HL-60 (cell line): Measurements from ENCODE around the gene ZNF385D.

ENCODE experiments used
- DNase-seq, 2 experiments: peaks; one replicate each; pipeline ENCODE4 v3.0.0-alpha.2; 2010 to 2020; ENCODE audit warnings: low read depth in 1 of 2, low spot score in 1 of 2
- H3K27ac ChIP-seq: fragments of 250-450 bp; sonication (Bioruptor Pico); replicated peaks from 2 replicates; pipeline ENCODE4 v1.5.1; 2020; ENCODE audit warnings: mild to moderate bottlenecking, moderate library complexity
- H3K27me3 ChIP-seq: fragments of 250-450 bp; sonication (Bioruptor Pico); 2 replicates; pipeline ENCODE4 v1.5.1; 2021; ENCODE audit warnings: mild to moderate bottlenecking, moderate library complexity; ENCODE audit not compliant: insufficient read depth, poor library complexity, severe bottlenecking
- H3K4me3 ChIP-seq: replicated peaks from 2 replicates; pipeline ENCODE4 v1.5.1; 2011; ENCODE audit warnings: mild to moderate bottlenecking, control low read depth, low read length; ENCODE audit not compliant: insufficient read depth
- GABPA ChIP-seq: IDR thresholded peaks from 2 replicates; pipeline ENCODE4 v1.6.1; 2012; ENCODE audit warnings: low read depth
- POLR2AphosphoS5 ChIP-seq: IDR thresholded peaks from 2 replicates; pipeline ENCODE4 v1.6.1; 2012; ENCODE audit warnings: low read depth
- SPI1 ChIP-seq: IDR thresholded peaks from 2 replicates; pipeline ENCODE4 v1.6.1; 2012; ENCODE audit warnings: low read depth, mild to moderate bottlenecking, borderline replicate concordance
- TF ChIP-seq, protein P1 (sequence below): IDR thresholded peaks from one replicate; pipeline ENCODE4 v1.5.1; 2011; ENCODE audit warnings: low read length, control low read depth, inconsistent platforms; ENCODE audit not compliant: insufficient read depth
- TF ChIP-seq, protein P2 (sequence below): IDR thresholded peaks from 2 replicates; pipeline ENCODE4 v1.6.1; 2012; ENCODE audit warnings: low read depth; ENCODE audit not compliant: insufficient replicate concordance

Gene ZNF385D

DNA sequence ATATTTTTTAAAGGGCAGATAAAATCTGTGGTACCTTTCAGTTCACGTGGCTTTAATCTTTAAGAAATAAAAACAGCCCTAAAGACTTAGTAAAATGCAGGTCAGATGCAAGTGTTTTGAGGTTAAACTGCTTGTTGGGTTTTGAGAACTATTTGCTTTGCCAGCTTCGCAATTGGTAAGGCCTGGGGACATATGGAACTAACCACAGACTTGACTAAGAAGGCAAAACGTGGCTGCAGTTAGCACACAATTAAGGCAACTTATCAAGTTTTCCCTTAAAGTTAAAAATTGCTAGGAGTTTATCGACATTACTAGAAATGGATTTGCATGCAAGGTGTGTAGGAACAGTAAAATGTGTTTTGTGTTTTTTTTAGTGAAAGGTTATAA is 206.9 kb downstream of the ZNF385D start:
- TF ChIP-seq, protein P1, sequence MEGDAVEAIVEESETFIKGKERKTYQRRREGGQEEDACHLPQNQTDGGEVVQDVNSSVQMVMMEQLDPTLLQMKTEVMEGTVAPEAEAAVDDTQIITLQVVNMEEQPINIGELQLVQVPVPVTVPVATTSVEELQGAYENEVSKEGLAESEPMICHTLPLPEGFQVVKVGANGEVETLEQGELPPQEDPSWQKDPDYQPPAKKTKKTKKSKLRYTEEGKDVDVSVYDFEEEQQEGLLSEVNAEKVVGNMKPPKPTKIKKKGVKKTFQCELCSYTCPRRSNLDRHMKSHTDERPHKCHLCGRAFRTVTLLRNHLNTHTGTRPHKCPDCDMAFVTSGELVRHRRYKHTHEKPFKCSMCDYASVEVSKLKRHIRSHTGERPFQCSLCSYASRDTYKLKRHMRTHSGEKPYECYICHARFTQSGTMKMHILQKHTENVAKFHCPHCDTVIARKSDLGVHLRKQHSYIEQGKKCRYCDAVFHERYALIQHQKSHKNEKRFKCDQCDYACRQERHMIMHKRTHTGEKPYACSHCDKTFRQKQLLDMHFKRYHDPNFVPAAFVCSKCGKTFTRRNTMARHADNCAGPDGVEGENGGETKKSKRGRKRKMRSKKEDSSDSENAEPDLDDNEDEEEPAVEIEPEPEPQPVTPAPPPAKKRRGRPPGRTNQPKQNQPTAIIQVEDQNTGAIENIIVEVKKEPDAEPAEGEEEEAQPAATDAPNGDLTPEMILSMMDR = no peak
- TF ChIP-seq, protein P2, sequence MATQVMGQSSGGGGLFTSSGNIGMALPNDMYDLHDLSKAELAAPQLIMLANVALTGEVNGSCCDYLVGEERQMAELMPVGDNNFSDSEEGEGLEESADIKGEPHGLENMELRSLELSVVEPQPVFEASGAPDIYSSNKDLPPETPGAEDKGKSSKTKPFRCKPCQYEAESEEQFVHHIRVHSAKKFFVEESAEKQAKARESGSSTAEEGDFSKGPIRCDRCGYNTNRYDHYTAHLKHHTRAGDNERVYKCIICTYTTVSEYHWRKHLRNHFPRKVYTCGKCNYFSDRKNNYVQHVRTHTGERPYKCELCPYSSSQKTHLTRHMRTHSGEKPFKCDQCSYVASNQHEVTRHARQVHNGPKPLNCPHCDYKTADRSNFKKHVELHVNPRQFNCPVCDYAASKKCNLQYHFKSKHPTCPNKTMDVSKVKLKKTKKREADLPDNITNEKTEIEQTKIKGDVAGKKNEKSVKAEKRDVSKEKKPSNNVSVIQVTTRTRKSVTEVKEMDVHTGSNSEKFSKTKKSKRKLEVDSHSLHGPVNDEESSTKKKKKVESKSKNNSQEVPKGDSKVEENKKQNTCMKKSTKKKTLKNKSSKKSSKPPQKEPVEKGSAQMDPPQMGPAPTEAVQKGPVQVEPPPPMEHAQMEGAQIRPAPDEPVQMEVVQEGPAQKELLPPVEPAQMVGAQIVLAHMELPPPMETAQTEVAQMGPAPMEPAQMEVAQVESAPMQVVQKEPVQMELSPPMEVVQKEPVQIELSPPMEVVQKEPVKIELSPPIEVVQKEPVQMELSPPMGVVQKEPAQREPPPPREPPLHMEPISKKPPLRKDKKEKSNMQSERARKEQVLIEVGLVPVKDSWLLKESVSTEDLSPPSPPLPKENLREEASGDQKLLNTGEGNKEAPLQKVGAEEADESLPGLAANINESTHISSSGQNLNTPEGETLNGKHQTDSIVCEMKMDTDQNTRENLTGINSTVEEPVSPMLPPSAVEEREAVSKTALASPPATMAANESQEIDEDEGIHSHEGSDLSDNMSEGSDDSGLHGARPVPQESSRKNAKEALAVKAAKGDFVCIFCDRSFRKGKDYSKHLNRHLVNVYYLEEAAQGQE = no peak
- TF ChIP-seq SPI1 (no peak), GABPA (no peak), POLR2AphosphoS5 (no peak)
- H3K4me3 ChIP-seq = no peak overlapping the region

DNA sequence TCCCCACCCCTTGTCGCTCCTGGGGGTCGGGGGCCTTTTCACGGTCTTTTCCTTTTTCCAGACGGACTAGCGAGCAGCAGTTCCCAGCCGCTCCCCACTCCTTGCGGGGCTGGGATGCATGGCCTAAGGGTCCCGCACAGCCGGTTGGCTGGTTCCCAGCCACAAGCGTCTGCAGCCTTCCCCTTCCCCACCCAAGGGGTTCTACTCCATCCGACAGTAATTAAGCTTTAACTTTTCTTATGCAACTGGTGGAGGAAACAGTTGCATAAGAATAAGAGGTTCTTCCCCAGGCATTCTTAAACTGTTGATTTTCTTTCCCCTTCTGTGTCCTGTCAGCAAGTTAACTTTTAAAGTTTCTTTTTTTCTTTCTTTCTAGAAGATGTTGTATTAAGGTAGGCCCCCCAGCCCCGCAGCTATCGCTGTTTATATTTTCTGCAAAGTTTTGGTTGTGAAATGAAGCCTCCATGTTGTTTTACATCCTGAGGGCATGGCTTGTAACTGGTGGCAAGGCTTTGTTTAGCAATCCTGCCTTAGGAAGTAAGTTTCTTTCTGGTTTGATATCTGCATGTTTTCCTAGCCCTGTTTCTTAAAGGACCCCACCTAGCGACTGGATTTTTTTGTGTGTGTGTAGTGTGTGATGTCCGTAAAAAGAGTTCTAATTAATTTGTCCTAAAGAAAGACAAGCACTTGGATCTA is 207.5 kb downstream of the ZNF385D start:
- H3K27ac ChIP-seq = peak overlapping the region; percentile 64
- H3K27me3 ChIP-seq = no peaks in the 10 kb centered on the region
- TF ChIP-seq GABPA (no peak), SPI1 (no peak), POLR2AphosphoS5 (no peak)
- TF ChIP-seq, protein P1 = no peak
- TF ChIP-seq, protein P2 = no peak
- peak in 1 of 2 experiments; percentile 25 for DNase-seq
- no peak overlapping the region for H3K4me3 ChIP-seq

More for the DNA sequence above, 206.9 kb downstream of the ZNF385D start:
- Histone ChIP-seq H3K27ac (peak overlapping the region; percentile 64), H3K27me3 (no peaks in the 10 kb centered on the region)
- DNase-seq = peak in 1 of 2 experiments; percentile 38

DNA sequence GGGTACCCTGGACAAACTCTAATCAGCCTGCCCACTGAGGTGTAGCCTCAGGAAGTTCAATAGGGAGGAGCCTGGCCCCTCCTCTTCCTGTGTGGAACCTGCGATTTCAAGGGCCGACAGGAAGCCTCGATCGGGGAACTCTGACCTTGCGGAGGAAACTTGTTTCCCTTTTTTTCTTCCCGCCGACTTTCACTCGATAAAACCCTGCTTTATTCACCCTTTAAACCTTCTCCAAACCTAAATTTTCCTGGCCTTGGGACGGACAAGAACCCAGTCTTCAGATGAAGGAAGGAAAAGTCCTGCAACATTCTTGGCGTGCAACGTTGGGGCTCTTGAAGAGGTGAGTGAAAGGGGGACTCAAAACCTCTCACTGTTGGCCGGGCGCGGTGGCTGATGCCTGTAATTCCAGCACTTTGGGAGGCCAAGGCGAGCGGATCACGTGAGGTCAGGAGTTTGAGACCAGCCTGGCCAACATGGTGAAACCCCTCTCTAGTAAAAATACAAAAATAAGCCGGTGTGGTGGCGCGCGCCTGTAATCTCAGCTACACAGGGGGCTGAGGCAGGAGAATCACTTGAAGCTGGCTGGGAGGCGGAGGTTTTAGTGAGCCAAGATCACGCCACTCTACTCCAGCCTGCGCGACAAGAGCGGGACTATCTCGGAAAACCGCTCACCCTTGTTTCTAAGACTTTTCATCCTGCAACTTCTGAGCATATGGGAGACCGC is 208.2 kb downstream of the ZNF385D start:
- Histone ChIP-seq H3K4me3 (no peak overlapping the region), H3K27me3 (no peaks in the 10 kb centered on the region), H3K27ac (peak overlapping the region; percentile 64)
- TF ChIP-seq POLR2AphosphoS5 (no peak), GABPA (no peak), SPI1 (no peak)
- TF ChIP-seq, protein P2 = no peak
- TF ChIP-seq, protein P1 = no peak
- no peak for DNase-seq
